CD14-positive monocyte (primary cell): ENCODE data around the gene MICOS13. TPM values are rescaled to one million over a fixed set of nuclear protein-coding genes. Genes with fewer than 3 reads are reported as not detected.

Experiments
- DNase-seq, 3 donors: peaks; one replicate each; pipeline ENCODE4 v3.0.0-alpha.2; 2011 to 2022
- H2AFZ ChIP-seq: 2 replicates; pipeline ENCODE4 v1.6.0; 2012; ENCODE audit warnings: mild to moderate bottlenecking, low read depth, low read length, inconsistent platforms; ENCODE audit not compliant: insufficient read depth, poor library complexity, severe bottlenecking
- H3K27ac ChIP-seq, 2 donors: 1 replicate in 1 of 2; 2 replicates in 1 of 2; pipeline ENCODE4 v1.5.1; 2012 to 2013; ENCODE audit warnings: low read length in 2 of 2, control low read depth in 1 of 2, inconsistent platforms in 1 of 2, low read depth in 1 of 2, mild to moderate bottlenecking in 1 of 2
- H3K27me3 ChIP-seq, 2 donors: one replicate each; pipeline versions ENCODE4 v1.6.0 to v1.6.1; 2011 to 2013; ENCODE audit warnings: low read length in 2 of 2; ENCODE audit not compliant: control insufficient read depth in 2 of 2, insufficient read depth in 2 of 2
- H3K36me3 ChIP-seq, 2 donors: replicated peaks in 1 of 2; 1 replicate in 1 of 2; 2 replicates in 1 of 2; pipeline versions ENCODE4 v1.5.1 to v1.6.1; 2012 to 2013; ENCODE audit warnings: low read length in 2 of 2, control low read depth in 1 of 2, inconsistent platforms in 1 of 2, mild to moderate bottlenecking in 1 of 2; ENCODE audit not compliant: insufficient read depth in 2 of 2, control insufficient read depth in 1 of 2
- H3K4me1 ChIP-seq, 2 donors: 1 replicate in 1 of 2; 2 replicates in 1 of 2; pipeline versions ENCODE4 v1.5.1 to v1.6.1; 2012 to 2013; ENCODE audit warnings: low read length in 2 of 2, control low read depth in 1 of 2, inconsistent platforms in 1 of 2, mild to moderate bottlenecking in 1 of 2, moderate library complexity in 1 of 2; ENCODE audit not compliant: insufficient read depth in 2 of 2, control insufficient read depth in 1 of 2
- H3K4me2 ChIP-seq: replicated peaks from 2 replicates; pipeline ENCODE3; 2012; ENCODE audit warnings: low read length, moderate library complexity, mild to moderate bottlenecking; ENCODE audit not compliant: poor library complexity, severe bottlenecking; ENCODE audit errors: extremely low read depth
- H3K4me3 ChIP-seq, 3 experiments: fragments of 200-600 bp in 1 of 3; sonication (generic) in 1 of 3; replicated peaks in 1 of 3; 1 replicate in 2 of 3; 2 replicates in 1 of 3; pipeline ENCODE4 v1.5.1; 2011 to 2013; ENCODE audit warnings: low read length in 3 of 3, mild to moderate bottlenecking in 3 of 3, control low read depth in 2 of 3, low read depth in 2 of 3, inconsistent platforms in 1 of 3, moderate library complexity in 1 of 3
- H3K79me2 ChIP-seq: 2 replicates; pipeline ENCODE4 v1.6.0; 2012; ENCODE audit warnings: mild to moderate bottlenecking, control low read depth, inconsistent platforms, low read length, moderate library complexity; ENCODE audit not compliant: insufficient read depth
- H3K9ac ChIP-seq: 2 replicates; pipeline ENCODE4 v1.6.0; 2017; ENCODE audit warnings: low read length, mild to moderate bottlenecking; ENCODE audit not compliant: insufficient read depth, poor library complexity, severe bottlenecking
- H3K9me3 ChIP-seq, 2 donors: replicated peaks in 1 of 2; 1 replicate in 1 of 2; 2 replicates in 1 of 2; pipeline versions ENCODE4 v1.5.1 to v1.6.1; 2012 to 2013; ENCODE audit warnings: low read length in 2 of 2, control low read depth in 1 of 2; ENCODE audit not compliant: control insufficient read depth in 1 of 2, insufficient read depth in 1 of 2
- H4K20me1 ChIP-seq: 2 replicates; pipeline ENCODE4 v1.6.0; 2012; ENCODE audit warnings: mild to moderate bottlenecking, low read length, control low read depth, moderate library complexity; ENCODE audit not compliant: insufficient read depth
- H3K27ac Mint-ChIP-seq, 7 donors: one replicate each; pipeline ENCODE4 v1.8.0; 2020; ENCODE audit warnings: mild to moderate bottlenecking in 7 of 7, mixed read lengths in 7 of 7, moderate library complexity in 6 of 7, inconsistent platforms in 2 of 7
- H3K27me3 Mint-ChIP-seq, 3 donors: one replicate each; pipeline ENCODE4 v1.8.0; 2021 to 2022; ENCODE audit warnings: low read depth in 3 of 3, mild to moderate bottlenecking in 3 of 3, mixed read lengths in 3 of 3, moderate library complexity in 3 of 3, inconsistent platforms in 1 of 3
- H3K36me3 Mint-ChIP-seq, 2 donors: one replicate each; pipeline ENCODE4 v1.8.0; 2020; ENCODE audit warnings: mixed read lengths in 2 of 2, inconsistent platforms in 1 of 2, mild to moderate bottlenecking in 1 of 2
- H3K4me1 Mint-ChIP-seq: one replicate; pipeline ENCODE4 v1.8.0; 2020; ENCODE audit warnings: mild to moderate bottlenecking, mixed read lengths
- H3K4me3 Mint-ChIP-seq, 2 donors: one replicate each; pipeline ENCODE4 v1.8.0; 2020; ENCODE audit warnings: mild to moderate bottlenecking in 2 of 2, mixed read lengths in 2 of 2, moderate library complexity in 1 of 2
- H3K9me3 Mint-ChIP-seq, 7 donors: one replicate each; pipeline ENCODE4 v1.8.0; 2020 to 2022; ENCODE audit warnings: mixed read lengths in 7 of 7, mild to moderate bottlenecking in 6 of 7, moderate library complexity in 6 of 7, inconsistent platforms in 2 of 7
- CTCF ChIP-seq: fragments of 200-600 bp; IDR thresholded peaks from one replicate; pipeline ENCODE4 v1.8.0; 2022; ENCODE audit warnings: antibody characterized with exemption, mild to moderate bottlenecking
- WGBS: methylation state at CpG from one replicate; pipeline ENCODE4 v1.1.5; 2013; ENCODE audit warnings: missing lambda C conversion rate; ENCODE audit not compliant: insufficient coverage; 5-methylcytosine and 5-hydroxymethylcytosine counted together
- intact Hi-C, 2 donors: fragments of 100-400 bp; cut with micrococcal nuclease; formaldehyde crosslinking; loops; one replicate each; pipeline versions ENCODE4 v1.15.0 to v1.15.1; 2023
- polyA plus RNA-seq, 3 donors: library from polyadenylated mRNA; depleted of rRNA in 1 of 3; unstranded in 2 of 3; stranded (reverse) in 1 of 3; fragments of 300-500 nt in 2 of 3; fragments of >200 nt in 1 of 3; fragmentation: Illumina TruSeq in 2 of 3; gene quantifications; 1 replicate in 2 of 3; 2 replicates in 1 of 3; pipeline ENCODE4 v1.2.3, GENCODE V29; 2012 to 2021

MICOS13 gene
- polyA plus RNA-seq, 3 donors = 22.5 to 82.7 (median 78.6) TPM

- no peak overlapping the region for H3K27ac ChIP-seq
- H3K4me3 Mint-ChIP-seq = no peak overlapping the region
- H3K4me3 ChIP-seq = no peak overlapping the region
- DNase-seq = no peak
- peaks cover 81 to 98% of the 10 kb centered on the region in 2 donors for H3K36me3 Mint-ChIP-seq
- peak overlapping the region in 2 of 7 donors; percentile 2 to 55 for H3K27ac Mint-ChIP-seq
- H3K4me2 ChIP-seq = no peak overlapping the region
- H3K9me3 Mint-ChIP-seq = no peaks in the 10 kb centered on the region
- H3K9me3 ChIP-seq = no peaks in the 10 kb centered on the region
- H3K36me3 ChIP-seq = peaks cover 88 to 95% of the 10 kb centered on the region in 2 donors
- H3K27me3 Mint-ChIP-seq = no peaks in the 10 kb centered on the region
- 90% methylated on average over 6 of the region's 10 CpGs for whole genome bisulfite sequencing
- no peak for TF ChIP-seq CTCF
- no peaks in the 10 kb centered on the region for H3K27me3 ChIP-seq
- H4K20me1 ChIP-seq = peaks cover 74% of the 10 kb centered on the region
- H3K9ac ChIP-seq = no peak overlapping the region
- no peaks in the 10 kb centered on the region for H3K4me1 Mint-ChIP-seq
- H3K79me2 ChIP-seq = no peaks in the 10 kb centered on the region
- H3K4me1 ChIP-seq = no peaks in the 10 kb centered on the region
- intact Hi-C loops = no loop called here
- H2AFZ ChIP-seq = no peak overlapping the region
Observed at GRCh38 chr19:5665781-5666513, 14.4 kb downstream of the MICOS13 start.

- no peaks in the 10 kb centered on the region for H3K9me3 ChIP-seq
- DNase-seq = no peak
- H3K9ac ChIP-seq = no peak overlapping the region
- 100% methylated on average over 1 of the region's 2 CpGs for WGBS
- no peak overlapping the region for H3K4me2 ChIP-seq
- H3K4me3 ChIP-seq = no peak overlapping the region
- no peaks in the 10 kb centered on the region for H3K79me2 ChIP-seq
- H3K36me3 ChIP-seq = peaks cover 96 to 98% of the 10 kb centered on the region in 2 donors
- no peak overlapping the region for H3K4me3 Mint-ChIP-seq
- peak overlapping the region in 2 of 7 donors; percentile 14 to 15 for H3K27ac Mint-ChIP-seq
- no peak overlapping the region for H3K27ac ChIP-seq
- no peaks in the 10 kb centered on the region for H3K4me1 Mint-ChIP-seq
- intact Hi-C loops = no loop called here
- H4K20me1 ChIP-seq = peaks cover 81% of the 10 kb centered on the region
- no peak overlapping the region for H2AFZ ChIP-seq
- H3K9me3 Mint-ChIP-seq = no peaks in the 10 kb centered on the region
- H3K4me1 ChIP-seq = no peaks in the 10 kb centered on the region
- no peaks in the 10 kb centered on the region for H3K27me3 ChIP-seq
- peaks cover 81 to 99% of the 10 kb centered on the region in 2 donors for H3K36me3 Mint-ChIP-seq
- H3K27me3 Mint-ChIP-seq = no peaks in the 10 kb centered on the region
- TF ChIP-seq CTCF = no peak
Observed at GRCh38 chr19:5664515-5664914, 15.8 kb downstream of the MICOS13 start.
